Activated CD4-positive, CD25-positive, alpha-beta regulatory T cell (primary cell): ENCODE results near the gene SLC27A1.
A peak's percentile ranks its signal among the peaks of the same experiment; 100 is the strongest.
"Not testable (repeated sequence)": the region's sequence is repeated elsewhere in the genome, so short reads cannot be mapped to it uniquely, and the experiment has no call there.

Source experiments
- DNase-seq, 4 experiments: peaks; one replicate each; lab custom pipeline; 2025; lab: John Stamatoyannopoulos, UW

SLC27A1 gene

DNA sequence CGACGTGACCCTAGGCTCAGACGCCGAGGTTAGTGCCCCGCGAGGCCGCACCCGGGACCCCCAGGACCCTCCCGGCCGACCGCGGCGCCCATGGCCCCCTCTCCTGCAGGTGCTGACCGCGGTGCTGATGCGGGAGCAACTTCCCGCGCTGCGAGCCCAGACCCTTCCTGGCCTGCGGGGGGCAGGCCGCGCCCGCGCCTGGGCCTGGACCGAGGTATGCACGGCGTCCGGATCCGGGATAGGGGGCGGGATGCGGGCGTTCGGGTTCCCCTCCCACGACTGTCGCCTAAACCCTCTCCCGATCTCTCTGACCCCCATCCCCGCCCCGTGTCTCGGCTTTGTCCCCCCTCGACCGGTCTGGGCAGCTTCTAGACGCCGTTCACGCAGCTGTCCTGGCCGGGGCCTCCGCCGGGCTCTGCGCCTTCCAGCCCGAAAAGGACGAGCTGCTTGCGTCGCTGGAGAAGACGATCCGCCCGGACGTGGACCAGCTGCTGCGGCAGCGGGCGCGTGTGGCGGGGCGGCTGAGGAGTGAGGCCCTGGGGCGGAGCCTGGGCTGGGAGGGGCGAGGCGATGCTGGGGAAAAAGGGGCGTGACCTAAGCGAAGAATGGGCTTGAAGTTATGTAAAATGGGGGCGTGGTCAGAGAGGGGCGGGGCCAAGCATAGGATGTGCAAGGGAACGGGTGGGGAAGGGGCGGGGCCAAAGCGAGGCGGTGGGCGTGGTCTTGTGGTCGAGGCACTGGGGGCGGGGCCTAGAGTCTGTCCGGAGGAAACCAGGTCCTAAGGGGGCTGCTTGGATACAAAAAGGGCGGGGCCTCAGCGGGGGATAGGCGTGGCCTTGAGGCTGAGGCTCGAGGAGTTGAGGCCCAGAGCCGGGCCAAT is 69.2 kb downstream of the SLC27A1 start:
- peak; percentile 82 to 92 (median 92) for DNase-seq

DNA sequence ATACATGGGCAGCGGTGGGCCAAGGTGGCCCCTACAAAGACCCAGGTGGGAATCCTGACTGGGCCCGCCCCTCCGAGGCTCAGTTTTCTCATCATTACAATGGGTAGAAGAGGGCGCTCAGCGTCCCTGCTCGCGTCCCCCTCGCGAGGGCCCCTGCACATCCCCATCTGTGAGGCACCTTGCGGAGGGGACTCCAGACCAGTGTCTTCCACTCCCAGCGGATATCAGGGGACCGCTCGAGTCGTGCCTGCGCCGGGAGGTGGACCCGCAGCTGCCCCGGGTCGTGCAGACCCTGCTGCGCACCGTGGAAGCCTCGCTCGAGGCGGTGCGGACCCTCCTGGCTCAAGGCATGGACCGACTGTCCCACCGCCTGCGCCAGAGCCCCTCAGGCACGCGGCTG is 69.8 kb downstream of the SLC27A1 start:
- DNase-seq, result no peak

DNA sequence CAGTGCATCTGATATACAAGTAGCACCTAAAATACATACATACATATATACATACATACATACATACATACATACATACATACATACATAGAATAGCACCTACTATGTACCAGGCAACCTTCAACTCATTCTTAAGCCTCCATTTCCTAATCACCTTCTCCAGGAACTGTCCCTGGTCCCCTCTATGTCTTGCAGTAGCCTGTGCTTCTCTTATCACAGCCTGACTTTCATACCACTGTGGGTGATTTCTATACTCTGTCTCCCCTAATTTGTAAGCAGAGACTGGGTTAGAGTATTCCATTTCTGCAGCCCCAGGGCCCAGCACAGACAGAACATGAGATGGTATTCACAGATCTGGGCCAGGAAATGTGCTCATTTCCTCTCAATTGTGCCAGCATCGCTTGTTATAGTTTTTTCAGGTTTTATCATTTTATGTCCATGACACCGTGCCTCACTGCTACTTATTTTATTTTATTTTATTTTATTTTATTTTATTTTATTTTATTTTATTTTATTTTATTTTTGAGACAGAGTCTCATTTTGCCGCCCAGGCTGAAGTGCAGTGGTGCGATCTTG is 70.9 kb downstream of the SLC27A1 start:
- DNase-seq, result no peak

DNA sequence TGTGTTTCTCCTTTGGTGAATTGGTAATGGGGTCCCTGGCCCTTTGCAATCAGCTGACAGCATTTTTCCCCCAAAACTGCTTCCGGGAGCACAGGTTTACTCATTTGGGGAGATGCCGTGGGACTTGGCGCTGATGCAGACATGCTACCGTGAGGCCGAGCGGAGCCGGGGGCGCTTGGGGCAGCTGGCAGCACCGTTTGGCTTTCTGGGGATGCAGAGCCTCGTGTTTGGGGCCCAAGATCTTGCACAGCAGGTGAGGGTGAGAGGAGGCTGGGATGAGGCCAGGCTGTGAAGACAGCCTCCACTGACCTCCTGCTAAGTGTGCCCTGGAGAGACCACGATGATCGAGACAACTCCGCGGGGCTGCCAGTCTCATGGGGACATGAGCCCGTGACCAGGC is 71.7 kb downstream of the SLC27A1 start:
- DNase-seq, result no peak

DNA sequence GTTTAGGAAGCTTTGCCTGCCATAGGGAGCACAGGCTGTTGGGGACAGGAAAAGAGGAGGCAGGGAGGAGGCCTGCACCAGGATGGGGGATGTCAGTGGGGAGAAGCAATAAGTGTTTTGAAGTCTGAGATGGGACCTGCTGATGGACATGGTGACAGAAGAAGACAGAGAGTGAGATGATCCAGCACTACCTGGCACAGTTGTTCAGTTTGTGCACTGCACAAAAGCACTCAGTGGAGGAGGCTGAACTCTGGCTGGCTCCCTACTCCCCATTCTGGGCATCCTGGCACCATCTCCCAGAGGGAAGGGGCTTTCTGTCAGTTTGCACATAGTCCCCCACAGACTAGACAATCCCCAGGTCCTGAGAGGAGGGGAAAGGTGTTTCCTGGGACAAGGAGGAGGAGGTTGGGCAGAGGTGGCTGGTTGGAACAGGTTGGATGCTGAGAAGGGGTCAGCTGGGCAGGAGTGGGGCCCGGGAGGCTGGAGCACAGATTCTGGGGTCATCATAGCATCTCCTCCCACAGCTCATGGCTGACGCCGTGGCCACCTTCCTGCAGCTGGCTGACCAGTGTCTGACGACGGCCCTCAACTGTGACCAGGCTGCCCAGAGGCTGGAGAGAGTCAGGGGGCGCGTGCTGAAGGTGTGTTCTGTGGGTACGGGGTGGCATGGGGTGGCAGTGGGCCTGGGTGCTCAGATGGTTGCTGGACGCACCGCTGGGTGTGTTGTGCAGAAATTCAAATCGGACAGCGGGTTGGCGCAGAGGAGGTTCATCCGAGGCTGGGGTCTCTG is 72.7 kb downstream of the SLC27A1 start:
- no peak for DNase-seq

DNA sequence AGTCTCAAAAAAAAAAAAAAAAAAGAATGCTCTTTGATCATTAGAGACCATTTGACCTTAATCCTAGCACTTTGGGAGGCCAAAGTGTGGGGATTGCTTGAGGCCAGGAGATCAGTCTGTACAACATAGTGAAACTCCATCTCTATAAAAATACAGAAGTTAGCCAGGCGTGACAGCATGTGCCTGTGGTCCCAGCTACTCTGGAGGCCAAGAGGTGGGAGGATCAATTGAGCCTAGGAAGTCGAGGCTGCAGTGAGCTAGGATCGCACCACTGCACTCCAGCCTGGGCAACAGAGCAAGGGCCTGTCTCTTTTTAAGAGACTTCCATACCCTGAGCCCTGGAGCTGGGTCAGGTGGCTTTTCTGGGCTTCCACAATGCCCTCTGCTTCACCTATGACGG is 73.7 kb downstream of the SLC27A1 start:
- no peak for DNase-seq

DNA sequence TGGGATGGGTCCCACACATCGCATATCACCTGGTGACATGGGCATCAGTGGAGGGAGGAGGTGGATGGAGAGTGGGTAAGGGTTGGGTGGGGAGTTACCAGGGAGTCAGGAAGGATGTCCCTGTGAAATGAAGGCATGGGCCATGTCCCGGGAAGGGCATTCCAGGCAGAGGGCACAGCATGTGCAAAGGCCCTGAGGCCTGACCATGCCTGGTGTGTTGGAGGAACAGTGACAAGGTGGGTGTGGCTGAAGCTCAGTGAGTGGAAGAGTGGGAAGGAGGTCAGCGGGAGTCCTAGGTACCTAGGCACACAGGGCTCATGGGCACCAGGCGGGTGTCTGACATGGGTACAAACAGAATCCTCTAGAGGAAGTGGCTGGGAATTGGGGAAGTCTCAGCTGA is 74.1 kb downstream of the SLC27A1 start:
- DNase-seq, result no peak

DNA sequence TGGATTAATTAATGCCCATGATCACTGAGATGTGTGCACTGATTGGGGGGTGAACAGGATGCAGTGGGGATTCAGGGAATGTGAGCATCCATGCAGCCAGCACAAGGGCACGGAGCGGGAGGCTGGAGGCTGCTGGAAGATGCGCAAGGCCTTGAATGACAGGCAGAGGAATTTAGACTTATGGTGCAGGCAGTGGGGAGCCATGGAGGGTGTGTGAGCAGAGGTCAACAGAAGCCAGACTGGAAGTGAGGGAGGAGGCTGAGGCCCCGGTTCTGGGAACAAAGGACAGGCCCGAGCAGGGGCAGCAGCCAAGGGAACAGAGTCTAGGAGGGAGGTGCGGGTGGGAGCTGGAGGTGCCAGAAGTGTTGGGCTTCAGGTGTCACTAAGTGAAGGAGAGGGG is 77.8 kb downstream of the SLC27A1 start:
- DNase-seq, result no peak

DNA sequence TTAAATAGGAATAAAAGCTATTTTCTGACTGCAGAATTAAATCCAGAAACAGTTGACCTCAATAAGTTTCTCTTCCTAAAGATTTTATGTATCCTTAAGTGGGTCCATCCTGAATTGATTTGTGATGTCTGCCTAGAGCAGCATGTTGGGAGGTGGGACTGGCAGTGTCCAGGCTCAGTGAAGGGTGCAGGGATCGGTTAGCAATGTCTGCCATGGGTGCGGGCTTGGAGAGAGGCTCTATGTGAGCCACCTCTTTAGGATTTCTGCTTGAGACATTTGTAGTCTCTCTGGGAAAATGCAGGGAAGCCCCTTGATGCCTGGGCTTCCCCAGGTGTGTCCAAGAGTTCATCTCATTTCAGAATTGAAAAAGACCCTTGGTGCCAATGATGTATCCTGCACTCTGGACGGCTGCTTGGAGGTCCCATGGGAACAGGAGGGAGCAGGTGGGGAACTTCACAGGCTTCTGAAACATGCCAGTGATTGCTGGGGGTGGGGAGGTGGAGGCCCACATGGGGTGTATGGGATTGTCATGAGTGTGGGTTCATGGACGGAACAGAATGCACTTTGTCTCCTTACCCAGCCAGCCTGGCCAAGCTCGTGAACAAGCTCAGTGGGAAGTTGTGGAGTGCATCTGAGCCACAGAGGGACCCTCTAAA is 78.9 kb downstream of the SLC27A1 start:
- no peak for DNase-seq

DNA sequence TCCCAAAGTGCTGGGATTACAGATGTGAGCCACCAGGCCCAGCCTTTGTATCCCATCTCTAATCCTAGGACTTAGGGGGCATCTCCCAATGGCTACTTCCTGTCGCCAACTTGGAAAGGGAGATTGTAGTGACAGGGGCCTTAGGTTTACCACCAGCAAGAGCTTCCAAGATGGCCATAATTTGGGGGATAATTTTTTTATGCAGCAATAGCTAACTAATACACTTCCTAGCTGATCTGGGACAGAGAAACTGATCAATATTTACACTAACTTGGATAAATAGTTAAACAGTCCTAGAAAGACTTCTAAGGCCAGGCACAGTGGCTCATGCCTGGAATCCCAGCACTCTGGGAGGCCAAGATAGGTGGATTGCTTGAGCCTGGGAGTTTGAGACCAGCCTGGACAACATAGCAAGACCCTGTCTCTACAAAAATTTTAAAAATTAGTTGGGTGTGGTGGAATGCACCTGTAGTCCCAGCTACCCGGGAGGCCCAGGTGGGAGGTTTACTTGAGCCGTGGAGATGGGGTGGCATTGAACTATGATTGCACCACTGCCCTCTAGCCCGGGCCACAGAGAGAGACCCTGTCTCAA is 79.8 kb downstream of the SLC27A1 start:
- DNase-seq, result no peak

DNA sequence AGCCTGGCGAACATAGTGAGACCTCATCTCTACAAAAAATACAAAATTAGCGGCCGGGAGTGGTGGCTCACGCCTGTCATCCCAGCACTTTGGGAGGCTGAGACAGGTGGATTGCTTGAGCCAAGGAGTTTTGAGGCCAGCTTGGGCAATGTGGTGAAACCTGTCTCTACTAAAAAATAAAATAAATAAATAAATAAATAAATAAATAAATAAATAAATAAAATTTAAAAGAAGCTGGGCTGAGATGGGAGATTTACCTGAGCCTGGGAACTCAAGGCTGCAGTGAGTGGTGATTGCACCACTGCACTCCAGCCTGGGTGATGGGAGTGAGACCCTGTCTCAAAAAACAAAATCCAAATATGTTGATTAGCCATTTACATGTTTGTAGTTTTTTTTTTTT is 82.4 kb downstream of the SLC27A1 start:
- not testable (repeated sequence) for DNase-seq

DNA sequence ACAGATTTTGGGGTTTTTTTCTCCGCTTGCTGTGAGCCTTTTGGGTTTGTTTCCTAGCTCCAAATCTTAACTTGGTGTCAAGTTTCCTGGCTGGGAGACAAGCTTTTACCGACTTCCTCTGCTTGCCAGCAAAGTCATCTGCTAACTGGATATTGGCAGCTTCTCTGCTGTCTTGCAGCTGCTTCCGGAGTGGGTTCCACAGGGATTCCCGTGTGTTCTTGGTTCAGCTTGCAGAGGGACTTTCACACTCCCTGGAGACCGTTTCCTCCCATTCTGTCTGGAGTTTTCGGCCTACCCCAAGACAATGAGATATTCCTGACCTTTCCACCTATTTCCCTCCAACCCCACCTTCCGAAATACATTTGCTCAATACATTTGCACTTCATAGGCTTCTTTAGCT is 82.9 kb downstream of the SLC27A1 start:
- DNase-seq, result no peak

DNA sequence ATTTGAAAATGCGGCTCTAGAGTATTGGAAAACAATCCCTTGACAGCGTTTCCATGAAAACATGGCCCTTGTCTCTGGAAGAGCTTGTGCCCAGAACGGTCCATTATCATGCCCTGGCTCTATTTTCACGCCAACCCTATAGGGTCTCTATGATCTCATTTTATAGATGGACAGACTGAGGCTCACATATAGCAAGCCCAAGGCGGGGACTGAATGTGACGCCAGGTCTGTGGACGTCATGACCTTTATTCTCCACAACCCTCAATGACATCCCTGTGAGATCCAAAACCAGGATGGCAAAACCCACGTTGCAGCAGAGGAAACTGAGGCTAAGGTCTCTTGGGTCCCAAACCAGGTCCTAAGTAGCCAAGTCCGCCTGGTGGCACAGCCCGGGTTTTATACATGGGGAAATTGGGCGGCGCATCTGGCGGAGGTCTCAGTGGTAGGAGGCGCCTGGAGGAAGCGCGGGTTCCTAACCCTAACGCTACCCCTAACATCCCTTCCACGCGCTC is 84.7 kb downstream of the SLC27A1 start:
- no peak for DNase-seq

DNA sequence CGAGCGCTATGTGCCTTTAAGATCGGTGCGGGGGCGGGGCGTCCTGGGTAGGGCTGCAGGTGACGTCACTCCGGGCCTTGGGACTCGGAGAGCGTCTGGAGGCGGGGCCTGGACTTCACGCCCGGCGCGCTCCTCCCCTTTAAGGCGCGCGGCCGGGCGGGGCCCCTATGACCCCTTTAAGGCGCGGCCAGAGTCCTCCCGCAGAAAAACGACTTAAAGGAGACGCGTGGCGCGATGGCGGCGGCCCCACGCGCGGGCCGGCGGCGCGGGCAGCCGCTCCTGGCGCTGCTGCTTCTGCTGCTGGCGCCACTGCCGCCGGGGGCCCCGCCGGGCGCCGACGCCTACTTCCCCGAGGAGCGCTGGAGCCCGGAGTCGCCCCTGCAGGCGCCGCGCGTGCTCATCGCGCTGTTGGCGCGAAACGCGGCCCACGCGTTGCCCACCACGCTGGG is 85.2 kb downstream of the SLC27A1 start, which contains the start of gene COLGALT1:
COLGALT1 (plus strand) TSS at position 170 of the 449 bp plus-strand sequence; CDS start at position 235, 65 bp downstream.
- DNase-seq, result peak; percentile 95 to 97 (median 96)
